Measurements from ENCODE around the gene CCL1.

GRCh38 chr17:34384271-34384670, 21.2 kb upstream of the CCL1 start:
- TF ChIP-seq EZH2 (IDR thresholded peaks at IDR 0.05; ENCODE audit: insufficient read depth, poor library complexity, severe bottlenecking) (no peak), EZH2phosphoT487 (IDR thresholded peaks at IDR 0.05; ENCODE audit: insufficient read depth, low read depth) (no peak)

Data from GM23248 (cell line).